PC-3 (cell line): ENCODE results near the gene CCL8. TPM values are rescaled to one million over a fixed set of nuclear protein-coding genes. Genes with fewer than 3 reads are reported as not detected.

Experiments used
- ATAC-seq: fragments of 200-7000 bp; cut with Tn5 transposase; 2 replicates; pipeline ENCODE4 v1.9.1; 2020; ENCODE audit warnings: mild to moderate bottlenecking, moderate library complexity
- BruUV-seq: library from RNA; stranded (reverse); fragments of 400-500 nt; replicated peaks from 2 replicates; lab custom pipeline; 2021; lab: Mats Ljungman, UMichigan
- CTCF ChIA-PET: fragments of 300-600 bp; sonication (Branson Sonifier 250); formaldehyde crosslinking; loops from one replicate; lab custom pipeline; 2022; ENCODE audit warnings: antibody characterized with exemption; lab: Charles Lee
- POLR2A ChIA-PET: fragments of 300-600 bp; sonication (Branson Sonifier 250); formaldehyde crosslinking; loops from one replicate; lab custom pipeline; 2022; ENCODE audit warnings: antibody characterized with exemption; ENCODE audit not compliant: unreplicated experiment; lab: Charles Lee
- DNase-seq: peaks from one replicate; pipeline ENCODE4 v3.0.0-alpha.2; 2015
- H2AFZ ChIP-seq: fragments of 300-600 bp; sonication (generic); 2 replicates; pipeline ENCODE4 v1.6.0; 2016; ENCODE audit warnings: antibody characterized with exemption, low read length
- H3F3A ChIP-seq: fragments of 300-600 bp; sonication (generic); one replicate; pipeline ENCODE4 v1.6.0; 2017; ENCODE audit warnings: antibody characterized with exemption, low read length, control low read depth, mild to moderate bottlenecking; ENCODE audit not compliant: unreplicated experiment
- H3K27ac ChIP-seq: fragments of 300-600 bp; sonication (generic); 2 replicates; pipeline ENCODE4 v1.5.1; 2016; ENCODE audit warnings: mild to moderate bottlenecking, low read length
- H3K27me3 ChIP-seq: fragments of 300-600 bp; sonication (generic); 2 replicates; pipeline ENCODE4 v1.6.1; 2016; ENCODE audit warnings: low read length, mixed read lengths
- H3K36me3 ChIP-seq: fragments of 300-600 bp; sonication (generic); 2 replicates; pipeline ENCODE4 v1.6.1; 2016; ENCODE audit warnings: low read depth, mixed run types, low read length, mixed read lengths
- H3K4me1 ChIP-seq: fragments of 300-600 bp; sonication (generic); 2 replicates; pipeline ENCODE4 v1.5.1; 2016; ENCODE audit warnings: low read length; ENCODE audit not compliant: insufficient read depth
- H3K4me2 ChIP-seq: fragments of 300-600 bp; sonication (generic); 2 replicates; pipeline ENCODE4 v1.6.0; 2016; ENCODE audit warnings: low read length
- H3K4me3 ChIP-seq: fragments of 300-600 bp; sonication (generic); 2 replicates; pipeline ENCODE4 v1.5.1; 2016; ENCODE audit warnings: mild to moderate bottlenecking, low read length, mixed read lengths
- H3K79me2 ChIP-seq: fragments of 300-600 bp; sonication (generic); 2 replicates; pipeline ENCODE4 v1.6.1; 2017; ENCODE audit warnings: low read length, mixed read lengths
- H3K9ac ChIP-seq: fragments of 300-600 bp; sonication (generic); 2 replicates; pipeline ENCODE4 v1.6.0; 2016; ENCODE audit warnings: mild to moderate bottlenecking, low read length
- H3K9me2 ChIP-seq: fragments of 300-600 bp; sonication (generic); replicated peaks from 2 replicates; pipeline ENCODE4 v1.6.1; 2016; ENCODE audit warnings: mixed run types, low read length, mixed read lengths
- H3K9me3 ChIP-seq: fragments of 300-600 bp; sonication (generic); 2 replicates; pipeline ENCODE4 v1.6.1; 2016; ENCODE audit warnings: low read length, mixed read lengths
- H4K20me1 ChIP-seq: fragments of 300-600 bp; sonication (generic); 2 replicates; pipeline ENCODE4 v1.6.1; 2016; ENCODE audit warnings: low read length, mixed read lengths
- EZH2 ChIP-seq: fragments of 300-600 bp; sonication (generic); IDR thresholded peaks from one replicate; pipeline ENCODE4 v1.6.1; 2017; ENCODE audit warnings: antibody characterized with exemption, mild to moderate bottlenecking, low read length; ENCODE audit not compliant: unreplicated experiment
- EZH2phosphoT487 ChIP-seq: fragments of 300-600 bp; sonication (generic); IDR thresholded peaks from 2 replicates; pipeline ENCODE4 v1.6.1; 2018; ENCODE audit warnings: mild to moderate bottlenecking, antibody characterized with exemption, low read length, borderline replicate concordance
- intact Hi-C: fragments of 100-400 bp; cut with micrococcal nuclease; formaldehyde crosslinking; loops from 2 replicates; pipeline ENCODE4 v1.9.0; 2023
- total RNA-seq: library from RNA; depleted of rRNA; stranded (reverse); fragments of >200 nt; gene quantifications from 2 replicates; pipeline ENCODE4 v1.2.3, GENCODE V29; 2014
- TF ChIP-seq, protein P1 (sequence below): fragments of 300-600 bp; sonication (generic); conservative IDR thresholded peaks from 2 replicates; pipeline ENCODE4 v1.5.1; 2017; ENCODE audit warnings: antibody characterized with exemption, low read depth, mild to moderate bottlenecking, low read length

The CCL8 gene
- total RNA-seq, 1 experiment from 2014 or later, result not detected

DNA sequence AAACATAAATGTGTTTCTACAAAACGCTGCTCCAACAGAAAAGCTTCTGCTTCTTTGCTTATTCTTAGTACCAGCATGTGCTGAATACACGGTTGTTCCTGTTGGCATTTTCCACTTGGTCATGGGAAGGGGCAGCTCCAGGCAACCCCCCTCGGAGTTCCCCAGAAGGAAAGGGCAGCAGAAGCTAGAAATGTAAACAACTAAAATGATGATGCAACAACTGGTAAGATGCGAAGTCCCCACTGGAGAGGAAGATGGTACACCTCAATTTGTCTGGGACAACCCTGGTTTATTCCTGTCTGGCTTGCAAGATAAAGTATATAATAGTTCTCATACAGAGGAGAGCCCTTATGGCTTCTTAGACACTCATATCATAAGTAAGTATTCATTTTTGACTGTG, 27.8 kb downstream of the CCL8 start:
- Histone ChIP-seq H3K27ac (no peak overlapping the region), H3K9me2 (no peaks in the 10 kb centered on the region), H3K79me2 (no peaks in the 10 kb centered on the region), H3F3A (no peaks in the 10 kb centered on the region), H3K9ac (no peak overlapping the region), H3K27me3 (no peaks in the 10 kb centered on the region), H3K4me2 (no peak overlapping the region), H3K4me1 (no peaks in the 10 kb centered on the region), H2AFZ (no peak overlapping the region), H4K20me1 (no peaks in the 10 kb centered on the region), H3K9me3 (no peaks in the 10 kb centered on the region), H3K36me3 (no peaks in the 10 kb centered on the region), H3K4me3 (no peak overlapping the region)
- TF ChIP-seq EZH2 (no peak), EZH2phosphoT487 (no peak)
- TF ChIP-seq, protein P1, sequence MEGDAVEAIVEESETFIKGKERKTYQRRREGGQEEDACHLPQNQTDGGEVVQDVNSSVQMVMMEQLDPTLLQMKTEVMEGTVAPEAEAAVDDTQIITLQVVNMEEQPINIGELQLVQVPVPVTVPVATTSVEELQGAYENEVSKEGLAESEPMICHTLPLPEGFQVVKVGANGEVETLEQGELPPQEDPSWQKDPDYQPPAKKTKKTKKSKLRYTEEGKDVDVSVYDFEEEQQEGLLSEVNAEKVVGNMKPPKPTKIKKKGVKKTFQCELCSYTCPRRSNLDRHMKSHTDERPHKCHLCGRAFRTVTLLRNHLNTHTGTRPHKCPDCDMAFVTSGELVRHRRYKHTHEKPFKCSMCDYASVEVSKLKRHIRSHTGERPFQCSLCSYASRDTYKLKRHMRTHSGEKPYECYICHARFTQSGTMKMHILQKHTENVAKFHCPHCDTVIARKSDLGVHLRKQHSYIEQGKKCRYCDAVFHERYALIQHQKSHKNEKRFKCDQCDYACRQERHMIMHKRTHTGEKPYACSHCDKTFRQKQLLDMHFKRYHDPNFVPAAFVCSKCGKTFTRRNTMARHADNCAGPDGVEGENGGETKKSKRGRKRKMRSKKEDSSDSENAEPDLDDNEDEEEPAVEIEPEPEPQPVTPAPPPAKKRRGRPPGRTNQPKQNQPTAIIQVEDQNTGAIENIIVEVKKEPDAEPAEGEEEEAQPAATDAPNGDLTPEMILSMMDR, result no peak
- DNase-seq (no peak), ATAC-seq (no peak)
- ChIA-PET CTCF (no interaction called here), POLR2A (no interaction called here)
- intact Hi-C loops, result no loop called here
- BruUV-seq, result no TSS peak

DNA sequence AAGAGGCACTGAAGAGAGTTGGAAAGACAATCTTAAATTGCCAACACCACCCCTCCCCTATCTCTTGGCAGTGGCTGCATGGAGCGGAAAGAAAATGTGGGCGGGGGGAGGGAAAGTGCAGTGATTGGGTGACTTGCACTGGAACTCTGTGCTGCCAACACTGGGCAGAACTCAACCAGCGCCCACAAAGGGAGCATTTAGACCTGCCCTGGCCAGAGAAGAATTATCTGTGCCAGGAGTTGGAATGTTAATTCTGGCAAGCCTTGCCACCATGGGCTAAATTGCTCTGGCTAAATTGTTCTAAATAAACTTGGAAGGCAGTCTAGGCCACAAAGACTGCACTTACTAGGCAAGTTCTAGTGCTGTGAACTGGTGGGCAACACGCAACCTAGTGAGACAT, 30.5 kb downstream of the CCL8 start:
- intact Hi-C loops, result no loop called here
- no peak overlapping the region for H3K27ac ChIP-seq
- POLR2A ChIA-PET, result no interaction called here
- H3K4me3 ChIP-seq, result no peak overlapping the region
- ATAC-seq (no peak), DNase-seq (no peak)
- CTCF ChIA-PET, result no interaction called here
- H3K36me3 ChIP-seq, result no peaks in the 10 kb centered on the region
- H2AFZ ChIP-seq, result no peak overlapping the region
- no peaks in the 10 kb centered on the region for H3K9me3 ChIP-seq
- no peaks in the 10 kb centered on the region for H3K9me2 ChIP-seq
- no TSS peak for BruUV-seq
- H3K9ac ChIP-seq, result no peak overlapping the region
- H3K27me3 ChIP-seq, result no peaks in the 10 kb centered on the region
- no peaks in the 10 kb centered on the region for H3K4me1 ChIP-seq
- H4K20me1 ChIP-seq, result no peaks in the 10 kb centered on the region
- H3K4me2 ChIP-seq, result no peak overlapping the region
- no peaks in the 10 kb centered on the region for H3K79me2 ChIP-seq
- no peaks in the 10 kb centered on the region for H3F3A ChIP-seq
- TF ChIP-seq, protein P1, result no peak

DNA sequence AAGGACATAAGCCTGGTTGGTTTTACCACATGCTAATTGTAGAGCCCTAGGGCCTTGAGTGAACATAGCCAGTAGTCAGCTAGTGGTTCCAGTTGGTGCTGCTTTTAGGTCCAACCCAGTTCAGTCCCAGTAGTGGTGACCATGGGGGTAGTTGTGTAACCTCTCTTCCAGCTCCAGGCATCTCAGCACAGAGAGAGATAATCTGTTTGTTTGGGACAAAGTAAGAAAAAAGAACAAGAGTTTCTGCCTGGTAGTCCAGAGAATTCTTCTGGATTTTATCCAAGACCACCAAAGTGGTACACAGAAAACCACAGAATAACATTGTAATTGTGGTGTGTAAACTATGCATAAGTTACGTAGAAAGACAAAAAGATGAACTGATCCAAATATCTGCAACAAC, 31.9 kb downstream of the CCL8 start:
- no peaks in the 10 kb centered on the region for H3K27me3 ChIP-seq
- H3K4me2 ChIP-seq, result no peak overlapping the region
- H3K9ac ChIP-seq, result no peak overlapping the region
- H3F3A ChIP-seq, result no peaks in the 10 kb centered on the region
- H3K79me2 ChIP-seq, result no peaks in the 10 kb centered on the region
- TF ChIP-seq, protein P1, result no peak
- TF ChIP-seq EZH2phosphoT487, result no peak
- TF ChIP-seq EZH2, result no peak
- H4K20me1 ChIP-seq, result no peaks in the 10 kb centered on the region
- H3K27ac ChIP-seq, result no peak overlapping the region
- H2AFZ ChIP-seq, result no peak overlapping the region
- no peak overlapping the region for H3K4me3 ChIP-seq
- no TSS peak for BruUV-seq
- H3K4me1 ChIP-seq, result no peaks in the 10 kb centered on the region
- POLR2A ChIA-PET, result no interaction called here
- no peak for ATAC-seq
- DNase-seq, result no peak
- H3K36me3 ChIP-seq, result no peaks in the 10 kb centered on the region
- CTCF ChIA-PET, result no interaction called here
- no peaks in the 10 kb centered on the region for H3K9me3 ChIP-seq
- intact Hi-C loops, result no loop called here
- H3K9me2 ChIP-seq, result no peaks in the 10 kb centered on the region
